Activated CD4-positive, alpha-beta T cell treated with anti-CD3 and anti-CD28 coated beads for 1 hour (primary cell): ENCODE data around the gene SCGB1D1.

ENCODE experiments used
- DNase-seq: peaks from one replicate; pipeline ENCODE4 v3.0.0-alpha.2; 2020

Gene SCGB1D1

GRCh38 chr11:62237499-62237898 is 47.5 kb downstream of the SCGB1D1 start:
- no peak for DNase-seq

GRCh38 chr11:62238151-62238550 is 48.1 kb downstream of the SCGB1D1 start:
- DNase-seq = no peak

- DNase-seq = no peak
Observed at GRCh38 chr11:62241095-62241494, 51.1 kb downstream of the SCGB1D1 start.

- no peak for DNase-seq
Observed at GRCh38 chr11:62242021-62242420, 52.0 kb downstream of the SCGB1D1 start, which contains the start of gene SCGB1D2. TSS of gene SCGB1D2 (plus strand) at chr11:62242239. CDS start at chr11:62242308, 69 bp downstream.
